BLaER1 treated with 17β-estradiol and CSF1 and Interleukin-3, amounts not matched to agents 10 nM and 100 nM (cell line): ENCODE measurements around the gene FLNA.

Experiments
- H3K27ac ChIP-seq, 11 experiments: shearing (Covaris generic); formaldehyde crosslinking; 2 replicates each; pipeline ENCODE4 v1.8.1; 2022
- H3K27me3 ChIP-seq, 11 experiments: shearing (Covaris generic); formaldehyde crosslinking; 2 replicates each; pipeline ENCODE4 v1.8.1; 2022
- H3K36me3 ChIP-seq, 11 experiments: shearing (Covaris generic); formaldehyde crosslinking; 2 replicates each; pipeline ENCODE4 v1.8.1; 2022
- H3K4me1 ChIP-seq, 10 experiments: shearing (Covaris generic); formaldehyde crosslinking; 2 replicates each; pipeline ENCODE4 v1.8.1; 2022
- H3K4me2 ChIP-seq, 11 experiments: shearing (Covaris generic); formaldehyde crosslinking; 2 replicates each; pipeline ENCODE4 v1.8.1; 2022
- H3K4me3 ChIP-seq, 10 experiments: shearing (Covaris generic); formaldehyde crosslinking; 2 replicates each; pipeline ENCODE4 v1.8.1; 2022
- H3K9ac ChIP-seq, 11 experiments: shearing (Covaris generic); formaldehyde crosslinking; 2 replicates each; pipeline ENCODE4 v1.8.1; 2022
- H3K9me3 ChIP-seq, 11 experiments: shearing (Covaris generic); formaldehyde crosslinking; replicated peaks in 1 of 11; 2 replicates each; pipeline ENCODE4 v1.8.1; 2022
- H4K20me1 ChIP-seq, 11 experiments: shearing (Covaris generic); formaldehyde crosslinking; 2 replicates each; pipeline ENCODE4 v1.8.1; 2022
- Cebpa-rat ChIP-seq, 11 experiments: shearing (Covaris generic); IDR thresholded peaks; 2 replicates each; pipeline ENCODE4 v1.8.1; 2022

FLNA gene

GRCh38 chrX:154382483-154383069 is 8.1 kb upstream of the FLNA start:
- peaks cover 21 to 25% (median 23%) of the 10 kb centered on the region in 10 experiments for H3K4me1 ChIP-seq
- H3K4me3 ChIP-seq: no peak overlapping the region
- H3K9me3 ChIP-seq: peaks cover 22 to 47% (median 40%) of the 10 kb centered on the region in 11 experiments
- no peak overlapping the region for H3K9ac ChIP-seq
- no peak overlapping the region for H3K27ac ChIP-seq
- peaks cover 0 to 11% (median 0%) of the 10 kb centered on the region in 11 experiments; a peak in 4 of 22 replicates for H3K27me3 ChIP-seq
- H4K20me1 ChIP-seq: peaks cover 0 to 27% (median 11%) of the 10 kb centered on the region in 11 experiments; a peak in 9 of 22 replicates
- peaks cover 0 to 9% (median 0%) of the 10 kb centered on the region in 11 experiments; a peak in 4 of 22 replicates for H3K36me3 ChIP-seq
- TF ChIP-seq Cebpa-rat (IDR thresholded peaks at IDR 0.05): no peak
- H3K4me2 ChIP-seq: no peak overlapping the region

GRCh38 chrX:154381271-154381670 is 6.8 kb upstream of the FLNA start:
- peaks cover 26 to 54% (median 44%) of the 10 kb centered on the region in 11 experiments for H3K9me3 ChIP-seq
- TF ChIP-seq Cebpa-rat (IDR thresholded peaks at IDR 0.05): no peak
- peaks cover 0 to 9% (median 0%) of the 10 kb centered on the region in 11 experiments; a peak in 4 of 22 replicates for H3K36me3 ChIP-seq
- H3K27ac ChIP-seq: no peak overlapping the region
- H3K4me3 ChIP-seq: no peak overlapping the region
- H3K27me3 ChIP-seq: peaks cover 0 to 11% (median 0%) of the 10 kb centered on the region in 11 experiments; a peak in 5 of 22 replicates
- H3K9ac ChIP-seq: peak overlapping the region in 1 of 11 experiments; percentile 3; a peak in 2 of 22 replicates
- peaks cover 27 to 32% (median 30%) of the 10 kb centered on the region in 10 experiments for H3K4me1 ChIP-seq
- H4K20me1 ChIP-seq: peaks cover 0 to 27% (median 11%) of the 10 kb centered on the region in 11 experiments; a peak in 9 of 22 replicates
- no peak overlapping the region for H3K4me2 ChIP-seq

- peak overlapping the region; percentile 95 to 99 (median 97); a peak in 20 of 22 replicates for H3K9ac ChIP-seq
- peaks cover 26 to 54% (median 44%) of the 10 kb centered on the region in 11 experiments for H3K9me3 ChIP-seq
- H3K36me3 ChIP-seq: peaks cover 0 to 9% (median 0%) of the 10 kb centered on the region in 11 experiments; a peak in 4 of 22 replicates
- H4K20me1 ChIP-seq: peaks cover 0 to 27% (median 11%) of the 10 kb centered on the region in 11 experiments; a peak in 9 of 22 replicates
- H3K27ac ChIP-seq: peak overlapping the region in 4 of 11 experiments; percentile 94 to 97 (median 95); a peak in 2 of 22 replicates
- TF ChIP-seq Cebpa-rat (IDR thresholded peaks at IDR 0.05): no peak
- peak overlapping the region; percentile 88 to 92 (median 89) for H3K4me2 ChIP-seq
- H3K27me3 ChIP-seq: peaks cover 0 to 11% (median 0%) of the 10 kb centered on the region in 11 experiments; a peak in 6 of 22 replicates
- H3K4me1 ChIP-seq: peaks cover 27 to 32% (median 30%) of the 10 kb centered on the region in 10 experiments
- H3K4me3 ChIP-seq: peak overlapping the region; percentile 77 to 90 (median 82); a peak in 17 of 20 replicates
Measured at GRCh38 chrX:154380787-154381186, 6.4 kb upstream of the FLNA start.

GRCh38 chrX:154380153-154380552 is 5.7 kb upstream of the FLNA start:
- Histone ChIP-seq H4K20me1 (peaks cover 0 to 27% (median 11%) of the 10 kb centered on the region in 11 experiments; a peak in 9 of 22 replicates), H3K27me3 (peaks cover under 1 to 15% (median 3%) of the 10 kb centered on the region in 11 experiments; a peak in 15 of 22 replicates), H3K9ac (peak overlapping the region; percentile 95 to 99 (median 97)), H3K9me3 (peaks cover 26 to 58% (median 44%) of the 10 kb centered on the region in 11 experiments), H3K4me3 (peak overlapping the region; percentile 77 to 90 (median 82)), H3K27ac (peak overlapping the region; percentile 92 to 98 (median 95); a peak in 21 of 22 replicates), H3K4me1 (peaks cover 27 to 32% (median 31%) of the 10 kb centered on the region in 10 experiments), H3K4me2 (peak overlapping the region; percentile 88 to 92 (median 89)), H3K36me3 (peaks cover 0 to 9% (median 0%) of the 10 kb centered on the region in 11 experiments; a peak in 4 of 22 replicates)
- TF ChIP-seq Cebpa-rat (IDR thresholded peaks at IDR 0.05): no peak

GRCh38 chrX:154379569-154379951 is 5.1 kb upstream of the FLNA start:
- Histone ChIP-seq H4K20me1 (peaks cover 0 to 27% (median 11%) of the 10 kb centered on the region in 11 experiments; a peak in 9 of 22 replicates), H3K4me1 (peaks cover 27 to 34% (median 30%) of the 10 kb centered on the region in 10 experiments), H3K27ac (peak overlapping the region; percentile 92 to 98 (median 95))

GRCh38 chrX:154378799-154379568 is 4.5 kb upstream of the FLNA start, which contains the start of gene EMD:
Gene EMD, plus strand, starts transcription at chrX:154379295. Its CDS starts 190 bp downstream, at chrX:154379485.
- Histone ChIP-seq H3K4me3 (peak within 1 kb of the TSS; percentile 77 to 90 (median 82)), H3K4me2 (peak within 1 kb of the TSS; percentile 88 to 92 (median 89)), H3K9me3 (peaks cover 26 to 62% (median 46%) of the 10 kb centered on the region in 11 experiments), H3K27ac (peak within 1 kb of the TSS; percentile 92 to 98 (median 95)), H4K20me1 (peaks cover 0 to 22% (median 11%) of the 10 kb centered on the region in 11 experiments; a peak in 10 of 22 replicates), H3K27me3 (peaks cover 3 to 27% (median 14%) of the 10 kb centered on the region in 11 experiments), H3K9ac (peak within 1 kb of the TSS; percentile 95 to 99 (median 97)), H3K4me1 (peaks cover 22 to 34% (median 28%) of the 10 kb centered on the region in 10 experiments), H3K36me3 (peaks cover 0 to 9% (median 0%) of the 10 kb centered on the region in 11 experiments; a peak in 4 of 22 replicates)
- TF ChIP-seq Cebpa-rat (IDR thresholded peaks at IDR 0.05): no peak

More at GRCh38 chrX:154379569-154379951, 5.1 kb upstream of the FLNA start:
- Histone ChIP-seq H3K9ac (peak overlapping the region; percentile 95 to 99 (median 97)), H3K36me3 (peaks cover 0 to 9% (median 0%) of the 10 kb centered on the region in 11 experiments; a peak in 4 of 22 replicates), H3K27me3 (peaks cover 6 to 21% (median 9%) of the 10 kb centered on the region in 11 experiments; a peak in 18 of 22 replicates), H3K4me3 (peak overlapping the region; percentile 77 to 90 (median 82)), H3K9me3 (peaks cover 26 to 63% (median 44%) of the 10 kb centered on the region in 11 experiments), H3K4me2 (peak overlapping the region; percentile 88 to 92 (median 89))
- no peak for TF ChIP-seq Cebpa-rat (IDR thresholded peaks at IDR 0.05)

- no peak for TF ChIP-seq Cebpa-rat (IDR thresholded peaks at IDR 0.05)
- peak overlapping the region; percentile 43 to 68 (median 58) for H3K4me3 ChIP-seq
- H3K9ac ChIP-seq: peak overlapping the region; percentile 63 to 89 (median 85); a peak in 21 of 22 replicates
- H3K4me1 ChIP-seq: peaks cover 28 to 40% (median 35%) of the 10 kb centered on the region in 10 experiments
- H4K20me1 ChIP-seq: peaks cover 0 to 26% (median 11%) of the 10 kb centered on the region in 11 experiments; a peak in 10 of 22 replicates
- H3K27me3 ChIP-seq: peaks cover 0 to 27% (median 21%) of the 10 kb centered on the region in 11 experiments; a peak in 21 of 22 replicates
- peak overlapping the region; percentile 33 to 93 (median 91); a peak in 21 of 22 replicates for H3K27ac ChIP-seq
- peak overlapping the region; percentile 68 to 88 (median 83) for H3K4me2 ChIP-seq
- H3K9me3 ChIP-seq: peaks cover 26 to 63% (median 51%) of the 10 kb centered on the region in 11 experiments
- H3K36me3 ChIP-seq: peaks cover 0 to 9% (median 0%) of the 10 kb centered on the region in 11 experiments; a peak in 4 of 22 replicates
Measured at GRCh38 chrX:154378059-154378798, 3.8 kb upstream of the FLNA start.
